Large intestine (tissue), 3 donors: Measurements from ENCODE around the gene THAP4. TPM values are rescaled to one million over a fixed set of nuclear protein-coding genes. Genes with fewer than 3 reads are reported as not detected.
A peak's percentile ranks its signal among the peaks of the same experiment; 100 is the strongest.
"Not testable (repeated sequence)": the region's sequence is repeated elsewhere in the genome, so short reads cannot be mapped to it uniquely, and the experiment has no call there.

Experiments used
- DNase-seq, 2 donors: peaks; one replicate each; pipeline versions ENCODE4 v3.0.0 to v3.0.0-alpha.2; 2013
- H3K27ac ChIP-seq: one replicate; pipeline ENCODE4 v1.5.1; 2013; ENCODE audit warnings: low read length
- H3K27me3 ChIP-seq: 2 replicates; pipeline ENCODE4 v1.6.1; 2013; ENCODE audit warnings: low read length; ENCODE audit not compliant: control insufficient read depth, insufficient read depth
- H3K36me3 ChIP-seq: 2 replicates; pipeline ENCODE4 v1.6.1; 2013; ENCODE audit warnings: low read length; ENCODE audit not compliant: control insufficient read depth, insufficient read depth
- H3K4me1 ChIP-seq: one replicate; pipeline ENCODE4 v1.6.1; 2013; ENCODE audit warnings: low read length; ENCODE audit not compliant: control insufficient read depth, insufficient read depth
- H3K4me3 ChIP-seq: one replicate; pipeline ENCODE4 v1.5.1; 2013; ENCODE audit warnings: low read length
- H3K9me3 ChIP-seq: one replicate; pipeline ENCODE4 v1.6.1; 2013; ENCODE audit warnings: mild to moderate bottlenecking, low read depth, low read length, moderate library complexity; ENCODE audit not compliant: control insufficient read depth
- WGBS: methylation state at CpG from one replicate; pipeline ENCODE4 v1.1.5; 2013; ENCODE audit warnings: low lambda C conversion rate; ENCODE audit not compliant: insufficient coverage; 5-methylcytosine and 5-hydroxymethylcytosine counted together
- polyA plus RNA-seq: library from polyadenylated mRNA; unstranded; fragments of 120-200 nt; gene quantifications from one replicate; pipeline ENCODE4 v1.2.1, GENCODE V29; 2013

Gene THAP4
- polyA plus RNA-seq, 1 donor: 35.7 TPM

DNA sequence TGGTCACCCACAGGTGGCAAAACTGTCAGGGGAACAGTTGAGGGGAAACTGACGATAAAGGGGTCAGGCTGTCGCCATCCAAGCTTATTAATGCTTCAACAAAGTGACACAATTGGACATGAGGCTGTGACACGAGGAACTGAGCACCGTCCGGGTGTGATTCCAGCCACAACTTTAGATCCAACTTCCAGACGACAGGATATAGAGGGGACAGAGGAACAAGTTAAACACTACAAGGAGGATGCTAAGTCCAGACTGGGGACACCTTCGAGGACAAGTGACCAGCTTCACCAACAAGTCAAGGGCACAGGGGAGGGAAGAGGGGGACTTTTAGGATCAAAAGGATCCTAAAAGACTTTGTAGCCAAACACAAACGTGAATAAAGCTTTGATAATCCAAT lies 54.6 kb downstream of the THAP4 start:
- Histone ChIP-seq H3K4me1 (no peaks in the 10 kb centered on the region), H3K4me3 (no peak overlapping the region), H3K27me3 (no peaks in the 10 kb centered on the region), H3K36me3 (peaks cover 47% of the 10 kb centered on the region), H3K9me3 (peaks cover 38% of the 10 kb centered on the region), H3K27ac (no peak overlapping the region)
- no CpG with 5 or more reads among the region's 8 CpGs for WGBS
- no peak for DNase-seq

DNA sequence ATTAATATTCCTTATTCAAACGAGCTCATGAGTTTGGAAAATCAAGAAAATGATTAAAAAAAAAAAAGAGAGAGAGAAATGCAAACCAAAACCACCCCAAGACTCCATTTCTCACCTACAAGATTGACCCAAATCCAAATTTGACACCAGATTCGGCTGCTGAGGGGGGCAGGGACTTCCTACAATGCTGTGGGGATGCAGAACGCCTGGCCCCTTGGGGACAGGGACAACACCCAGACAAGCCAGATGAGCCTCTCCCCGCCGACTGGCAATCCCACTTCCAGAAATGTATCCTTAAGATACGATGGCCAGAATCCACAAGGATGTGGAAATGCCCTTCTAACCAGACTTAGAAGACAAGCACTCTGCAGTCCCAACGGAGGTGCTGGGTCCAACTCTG lies 57.7 kb downstream of the THAP4 start:
- Histone ChIP-seq H3K27ac (no peak overlapping the region), H3K9me3 (peaks cover 23% of the 10 kb centered on the region), H3K27me3 (no peaks in the 10 kb centered on the region), H3K36me3 (peaks cover 29% of the 10 kb centered on the region), H3K4me3 (no peak overlapping the region), H3K4me1 (no peaks in the 10 kb centered on the region)
- 100% methylated on average over 1 of the region's 7 CpGs for WGBS
- no peak for DNase-seq

GRCh38 chr2:241577413-241578122 lies 59.4 kb downstream of the THAP4 start:
- Histone ChIP-seq H3K36me3 (peaks cover 23% of the 10 kb centered on the region), H3K27me3 (no peaks in the 10 kb centered on the region), H3K27ac (no peak overlapping the region), H3K4me3 (no peak overlapping the region), H3K4me1 (no peaks in the 10 kb centered on the region), H3K9me3 (peaks cover 14% of the 10 kb centered on the region)
- WGBS: no CpG with 5 or more reads among the region's 9 CpGs
- peak in 1 of 2 donors; percentile 23 for DNase-seq

DNA sequence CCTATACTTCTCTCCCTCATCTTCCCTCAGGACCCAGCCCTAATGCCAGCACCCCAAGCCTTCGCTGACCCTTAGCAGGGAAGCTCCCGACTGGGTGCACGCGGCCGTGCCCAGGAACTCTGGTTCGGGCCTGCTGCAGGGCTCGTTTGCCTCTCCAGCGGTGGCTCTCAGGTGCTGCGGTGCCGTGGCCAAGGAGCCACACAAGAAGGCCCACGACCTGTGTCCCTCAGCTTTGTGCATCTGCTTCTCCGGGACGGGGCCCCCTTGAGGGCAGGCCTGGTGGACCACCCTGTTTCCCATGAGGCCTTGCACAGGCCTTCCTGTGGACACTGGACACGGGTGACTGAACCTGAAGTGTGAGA lies 60.7 kb downstream of the THAP4 start:
- H3K4me3 ChIP-seq: no peak overlapping the region
- no peaks in the 10 kb centered on the region for H3K4me1 ChIP-seq
- no peak overlapping the region for H3K27ac ChIP-seq
- no peak for DNase-seq
- H3K36me3 ChIP-seq: peaks cover 17% of the 10 kb centered on the region
- no peaks in the 10 kb centered on the region for H3K27me3 ChIP-seq
- H3K9me3 ChIP-seq: peaks cover 14% of the 10 kb centered on the region
- WGBS: no CpG with 5 or more reads among the region's 14 CpGs

GRCh38 chr2:241575624-241576292 lies 61.2 kb downstream of the THAP4 start:
- peaks cover 17% of the 10 kb centered on the region for H3K36me3 ChIP-seq
- H3K4me1 ChIP-seq: no peaks in the 10 kb centered on the region
- H3K4me3 ChIP-seq: no peak overlapping the region
- no peaks in the 10 kb centered on the region for H3K27me3 ChIP-seq
- H3K9me3 ChIP-seq: peaks cover 14% of the 10 kb centered on the region
- 100% methylated on average over 1 of the region's 5 CpGs for WGBS
- no peak for DNase-seq
- no peak overlapping the region for H3K27ac ChIP-seq

- 100% methylated on average over 1 of the region's 7 CpGs for WGBS
- Histone ChIP-seq H3K9me3 (peaks cover 13% of the 10 kb centered on the region), H3K36me3 (peaks cover 14% of the 10 kb centered on the region), H3K27ac (no peak overlapping the region), H3K4me3 (no peak overlapping the region), H3K27me3 (no peaks in the 10 kb centered on the region), H3K4me1 (no peaks in the 10 kb centered on the region)
- DNase-seq: no peak
These were observed 61.9 kb downstream of the THAP4 start for GRCh38 chr2:241574911-241575623.

DNA sequence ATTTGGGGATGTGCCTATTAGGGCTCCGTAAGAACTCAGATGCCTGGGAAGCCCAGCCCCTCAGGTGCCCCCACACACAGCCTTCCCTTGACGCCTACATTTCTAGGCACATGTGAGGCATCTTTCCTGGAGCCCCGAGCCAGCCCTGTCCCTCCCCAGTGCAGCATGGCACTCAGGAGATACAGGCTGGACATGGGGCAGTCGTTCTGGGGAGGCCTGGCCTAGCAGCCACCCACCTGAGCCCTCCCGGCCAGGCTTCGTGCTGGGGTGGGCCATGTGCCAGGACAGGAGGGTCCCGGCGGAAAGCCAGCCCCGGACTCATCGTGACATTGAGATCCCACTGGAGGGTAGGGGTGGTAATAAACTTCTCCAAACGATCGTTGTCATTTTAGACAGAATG lies 63.2 kb downstream of the THAP4 start:
- H3K4me1 ChIP-seq: no peaks in the 10 kb centered on the region
- DNase-seq: no peak
- no CpG with 5 or more reads among the region's 12 CpGs for WGBS
- H3K9me3 ChIP-seq: peaks cover 5% of the 10 kb centered on the region
- H3K27me3 ChIP-seq: no peaks in the 10 kb centered on the region
- no peak overlapping the region for H3K4me3 ChIP-seq
- peaks cover 13% of the 10 kb centered on the region for H3K36me3 ChIP-seq
- H3K27ac ChIP-seq: no peak overlapping the region

GRCh38 chr2:241572915-241573651 lies 63.9 kb downstream of the THAP4 start:
- not testable (repeated sequence) for H3K4me3 ChIP-seq, H3K9me3 ChIP-seq, H3K27me3 ChIP-seq, H3K27ac ChIP-seq, DNase-seq, H3K4me1 ChIP-seq
- WGBS: no CpG with 5 or more reads among the region's 20 CpGs
- H3K36me3 ChIP-seq: peaks cover 13% of the 10 kb centered on the region

- peaks cover 5% of the 10 kb centered on the region for H3K9me3 ChIP-seq
- no peaks in the 10 kb centered on the region for H3K4me1 ChIP-seq
- no peak overlapping the region for H3K4me3 ChIP-seq
- peaks cover 13% of the 10 kb centered on the region for H3K36me3 ChIP-seq
- no peak overlapping the region for H3K27ac ChIP-seq
- no CpG with 5 or more reads among the region's 27 CpGs for WGBS
- DNase-seq: no peak
- H3K27me3 ChIP-seq: no peaks in the 10 kb centered on the region
These were observed 64.9 kb downstream of the THAP4 start for GRCh38 chr2:241571821-241572620.
